ENCODE results near the gene WEE2. TPM values are rescaled to one million over a fixed set of nuclear protein-coding genes. Genes with fewer than 3 reads are reported as not detected.
A peak's percentile ranks its signal among the peaks of the same experiment; 100 is the strongest.
"Not testable (repeated sequence)": the region's sequence is repeated elsewhere in the genome, so short reads cannot be mapped to it uniquely, and the experiment has no call there.

The WEE2 gene
- total RNA-seq, 1 donor from 2014 or later = not detected

DNA sequence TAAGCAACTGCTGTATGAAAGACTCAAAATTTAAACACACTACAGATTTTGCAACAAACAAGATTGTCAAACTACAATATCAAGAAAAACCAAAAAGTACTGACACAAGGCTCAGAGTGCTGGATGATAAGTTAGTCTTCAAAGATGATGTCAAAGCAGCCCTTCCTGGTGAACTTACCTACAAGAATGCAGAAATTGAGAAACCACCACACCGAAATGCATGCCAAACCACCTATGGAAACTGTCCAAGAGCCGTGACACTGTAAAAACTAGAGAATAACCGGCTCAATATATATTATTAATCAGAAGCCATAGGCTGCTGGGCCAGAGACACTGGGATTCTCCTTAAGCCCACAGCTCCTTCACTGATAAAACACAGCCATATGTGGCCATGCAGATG, 31.5 kb upstream of the WEE2 start:
- Mint-ChIP-seq H3K4me1 (peaks cover 44% of the 10 kb centered on the region), H3K4me3 (peak overlapping the region; percentile 12), H3K27ac (peak overlapping the region; percentile 51), H3K36me3 (ENCODE audit: low read depth) (peaks cover 42% of the 10 kb centered on the region), H3K27me3 (no peaks in the 10 kb centered on the region), H3K9me3 (peaks cover 3% of the 10 kb centered on the region)
- no peak for DNase-seq
- intact Hi-C loops (cut with micrococcal nuclease) = loop anchor here (5.0 kb wide), 1 partner anchor 119 kb away; no protein-coding TSS in a partner anchor

GRCh38 chr7:141679014-141679413, 29.1 kb upstream of the WEE2 start:
- intact Hi-C loops (cut with micrococcal nuclease) = loop anchor here (2.0 to 5.0 kb wide), 2 partner anchors 22 to 122 kb away; no protein-coding TSS in a partner anchor
- H3K4me3 Mint-ChIP-seq = peak overlapping the region; percentile 8
- H3K36me3 Mint-ChIP-seq (ENCODE audit: low read depth) = peaks cover 45% of the 10 kb centered on the region
- DNase-seq = no peak
- peaks cover 42% of the 10 kb centered on the region for H3K4me1 Mint-ChIP-seq
- H3K27ac Mint-ChIP-seq = peak overlapping the region; percentile 23
- no peaks in the 10 kb centered on the region for H3K27me3 Mint-ChIP-seq
- no peaks in the 10 kb centered on the region for H3K9me3 Mint-ChIP-seq

DNA sequence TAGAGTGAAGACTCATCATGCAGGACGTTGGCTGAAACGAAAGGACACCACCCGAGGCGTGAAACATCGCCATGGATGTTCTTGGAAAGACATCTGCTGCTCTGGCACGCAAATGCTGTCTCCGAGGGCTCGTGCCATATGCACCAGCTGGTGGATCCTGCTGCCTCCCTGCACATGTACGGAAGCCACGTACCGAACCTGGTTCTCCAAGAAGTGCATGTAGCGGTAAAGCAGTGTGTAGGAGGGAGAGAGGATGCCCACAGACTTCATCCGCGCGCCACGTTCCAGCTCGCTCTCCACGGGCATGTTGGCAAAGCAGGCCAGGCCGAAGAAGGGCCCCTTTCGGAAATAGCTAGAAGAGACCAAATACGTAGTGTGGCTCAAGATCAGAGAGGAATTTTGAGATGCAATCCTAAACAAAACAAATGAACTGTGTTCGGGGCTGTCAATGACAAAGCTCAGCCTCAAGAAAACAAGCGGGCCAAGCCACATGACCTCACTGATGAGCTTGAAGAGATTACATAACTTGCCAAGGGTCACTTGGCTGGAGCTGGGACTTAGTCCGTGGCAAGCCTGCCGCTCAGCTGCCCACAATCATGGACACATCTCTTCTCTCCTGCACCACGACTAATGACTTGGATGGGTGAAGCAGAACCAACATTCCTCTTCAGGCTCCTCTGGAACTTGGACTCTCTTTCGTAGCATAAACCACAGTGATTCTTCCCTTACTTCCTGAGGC, 22.7 kb upstream of the WEE2 start:
- intact Hi-C loops (cut with micrococcal nuclease) = no loop called here
- Mint-ChIP-seq H3K27me3 (no peaks in the 10 kb centered on the region), H3K27ac (no peak overlapping the region), H3K36me3 (ENCODE audit: low read depth) (peaks cover 61% of the 10 kb centered on the region), H3K9me3 (no peaks in the 10 kb centered on the region), H3K4me1 (peaks cover 14% of the 10 kb centered on the region), H3K4me3 (no peak overlapping the region)
- DNase-seq = no peak

DNA sequence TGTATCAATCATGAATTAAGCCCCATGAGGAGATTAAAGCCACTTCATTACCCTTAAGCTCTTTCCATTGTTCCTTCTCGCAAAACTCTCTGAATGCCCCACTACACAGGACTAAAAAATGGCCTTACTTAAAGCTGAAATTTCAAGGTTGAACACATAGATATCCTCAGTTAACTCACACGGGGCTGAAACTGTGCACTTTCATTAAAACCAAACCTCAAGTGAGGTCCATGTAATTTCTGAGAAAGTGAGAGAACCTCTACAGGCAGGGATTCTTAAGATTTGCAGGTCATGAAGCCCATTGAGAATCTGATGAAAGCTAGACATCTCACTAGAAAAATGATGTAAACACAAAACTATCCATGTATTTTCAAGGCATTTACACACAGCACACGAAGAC, 22.1 kb upstream of the WEE2 start:
- intact Hi-C loops (cut with micrococcal nuclease) = no loop called here
- H3K4me1 Mint-ChIP-seq = peaks cover 13% of the 10 kb centered on the region

DNA sequence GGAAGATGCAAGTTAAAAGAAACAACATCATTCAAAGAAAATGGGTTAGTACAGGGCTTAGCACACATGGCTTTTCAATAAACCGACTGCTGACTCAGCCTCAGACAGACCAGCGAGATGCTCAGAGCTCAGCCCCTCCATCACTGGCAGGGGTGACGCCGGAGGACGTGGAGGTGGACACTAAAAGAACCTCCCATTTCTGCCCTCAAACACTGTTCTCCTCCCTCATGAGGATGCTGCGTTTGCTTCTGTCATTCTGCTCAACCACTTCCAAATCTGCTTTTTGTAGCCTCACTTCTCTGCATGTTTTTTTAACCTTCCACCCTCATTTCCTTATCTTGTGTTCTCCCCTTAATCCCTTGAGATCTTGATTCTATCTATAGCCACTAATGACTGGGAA, 21.5 kb upstream of the WEE2 start:
- intact Hi-C loops (cut with micrococcal nuclease) = no loop called here
- no peaks in the 10 kb centered on the region for H3K27me3 Mint-ChIP-seq
- H3K9me3 Mint-ChIP-seq = no peaks in the 10 kb centered on the region
- no peak for DNase-seq
- H3K36me3 Mint-ChIP-seq (ENCODE audit: low read depth) = peaks cover 50% of the 10 kb centered on the region
- H3K27ac Mint-ChIP-seq = no peak overlapping the region
- H3K4me1 Mint-ChIP-seq = peaks cover 13% of the 10 kb centered on the region
- H3K4me3 Mint-ChIP-seq = no peak overlapping the region

More for the DNA sequence above, 22.1 kb upstream of the WEE2 start:
- H3K4me3 Mint-ChIP-seq = no peak overlapping the region
- no peak for DNase-seq
- peaks cover 56% of the 10 kb centered on the region for H3K36me3 Mint-ChIP-seq (ENCODE audit: low read depth)
- no peaks in the 10 kb centered on the region for H3K9me3 Mint-ChIP-seq
- H3K27ac Mint-ChIP-seq = no peak overlapping the region
- no peaks in the 10 kb centered on the region for H3K27me3 Mint-ChIP-seq

GRCh38 chr7:141688043-141688442, 20.1 kb upstream of the WEE2 start:
- Mint-ChIP-seq H3K4me1 (peaks cover 16% of the 10 kb centered on the region), H3K36me3 (ENCODE audit: low read depth) (peaks cover 42% of the 10 kb centered on the region), H3K27me3 (no peaks in the 10 kb centered on the region), H3K27ac (no peak overlapping the region), H3K9me3 (no peaks in the 10 kb centered on the region), H3K4me3 (no peak overlapping the region)
- intact Hi-C loops (cut with micrococcal nuclease) = no loop called here
- no peak for DNase-seq

DNA sequence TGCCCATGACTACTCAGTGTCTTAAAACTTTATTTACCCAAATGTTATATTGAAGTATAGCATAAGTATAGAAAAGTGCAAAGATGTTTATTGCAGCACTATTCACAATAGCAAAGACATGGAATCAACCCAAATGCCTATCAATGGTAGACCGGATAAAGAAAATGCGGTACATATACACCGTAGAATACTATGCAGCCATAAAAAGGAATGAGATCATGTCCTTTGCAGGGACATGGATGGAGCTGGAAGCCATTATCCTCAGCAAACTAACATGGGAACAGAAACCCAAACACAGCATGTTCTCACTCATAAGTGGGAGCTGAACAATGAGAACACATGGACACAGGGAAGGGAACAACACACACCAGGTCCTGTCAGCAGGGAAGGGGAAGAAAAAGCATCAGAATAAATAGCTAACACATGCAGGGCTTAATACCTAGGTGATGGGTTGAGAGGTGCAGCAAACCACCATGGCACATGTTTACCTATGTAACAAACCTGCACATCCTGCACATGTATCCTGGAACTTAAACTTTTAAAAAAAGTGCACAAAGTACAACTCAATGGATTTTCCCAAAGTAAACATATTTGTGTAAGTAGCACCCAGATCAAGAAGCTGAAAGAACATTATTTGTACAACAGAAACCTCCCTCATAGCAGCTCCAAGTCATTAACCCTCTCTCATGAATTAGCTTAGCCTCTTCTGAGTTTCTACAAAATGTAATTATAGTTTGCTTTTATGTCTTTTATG, 18.9 kb upstream of the WEE2 start:
- Mint-ChIP-seq H3K36me3 (ENCODE audit: low read depth) (peaks cover 40% of the 10 kb centered on the region), H3K4me1 (peaks cover 16% of the 10 kb centered on the region)
- H3K27me3 Mint-ChIP-seq; H3K27ac Mint-ChIP-seq; DNase-seq; H3K4me3 Mint-ChIP-seq; H3K9me3 Mint-ChIP-seq; intact Hi-C loops (cut with micrococcal nuclease): not testable (repeated sequence)

GRCh38 chr7:141691540-141691939, 16.6 kb upstream of the WEE2 start:
- H3K27me3 Mint-ChIP-seq = no peaks in the 10 kb centered on the region
- H3K9me3 Mint-ChIP-seq = no peaks in the 10 kb centered on the region
- intact Hi-C loops (cut with micrococcal nuclease) = no loop called here
- H3K27ac Mint-ChIP-seq = no peak overlapping the region
- H3K4me1 Mint-ChIP-seq = peaks cover 14% of the 10 kb centered on the region
- H3K36me3 Mint-ChIP-seq (ENCODE audit: low read depth) = peaks cover 32% of the 10 kb centered on the region
- no peak overlapping the region for H3K4me3 Mint-ChIP-seq
- no peak for DNase-seq

- Mint-ChIP-seq H3K4me1 (peaks cover 14% of the 10 kb centered on the region), H3K27ac (no peak overlapping the region), H3K27me3 (no peaks in the 10 kb centered on the region), H3K4me3 (no peak overlapping the region), H3K36me3 (ENCODE audit: low read depth) (peaks cover 30% of the 10 kb centered on the region), H3K9me3 (no peaks in the 10 kb centered on the region)
- no peak for DNase-seq
- intact Hi-C loops (cut with micrococcal nuclease) = no loop called here
Measured at GRCh38 chr7:141691961-141692360, 16.2 kb upstream of the WEE2 start.

DNA sequence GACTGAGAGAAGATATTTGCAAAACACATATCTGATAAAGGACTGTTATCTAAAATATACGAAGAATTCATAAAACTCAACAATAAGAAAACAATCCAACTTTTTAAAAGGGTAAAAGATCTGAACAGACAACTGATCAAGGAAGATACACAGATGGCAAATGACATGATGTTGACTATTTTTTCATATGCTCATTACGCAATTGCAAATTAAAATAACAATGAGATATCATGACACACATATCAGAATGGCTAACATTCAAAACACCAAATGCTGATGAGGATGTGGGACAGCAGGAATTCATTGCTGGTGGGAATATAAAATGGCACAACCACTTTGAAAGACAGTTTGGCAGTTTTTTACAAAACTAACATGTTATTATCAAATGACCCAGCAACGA, 15.1 kb upstream of the WEE2 start:
- no peak for DNase-seq
- no peaks in the 10 kb centered on the region for H3K27me3 Mint-ChIP-seq
- intact Hi-C loops (cut with micrococcal nuclease) = no loop called here
- no peak overlapping the region for H3K4me3 Mint-ChIP-seq
- H3K9me3 Mint-ChIP-seq = no peaks in the 10 kb centered on the region
- peaks cover 31% of the 10 kb centered on the region for H3K36me3 Mint-ChIP-seq (ENCODE audit: low read depth)
- peaks cover 22% of the 10 kb centered on the region for H3K4me1 Mint-ChIP-seq
- H3K27ac Mint-ChIP-seq = no peak overlapping the region

DNA sequence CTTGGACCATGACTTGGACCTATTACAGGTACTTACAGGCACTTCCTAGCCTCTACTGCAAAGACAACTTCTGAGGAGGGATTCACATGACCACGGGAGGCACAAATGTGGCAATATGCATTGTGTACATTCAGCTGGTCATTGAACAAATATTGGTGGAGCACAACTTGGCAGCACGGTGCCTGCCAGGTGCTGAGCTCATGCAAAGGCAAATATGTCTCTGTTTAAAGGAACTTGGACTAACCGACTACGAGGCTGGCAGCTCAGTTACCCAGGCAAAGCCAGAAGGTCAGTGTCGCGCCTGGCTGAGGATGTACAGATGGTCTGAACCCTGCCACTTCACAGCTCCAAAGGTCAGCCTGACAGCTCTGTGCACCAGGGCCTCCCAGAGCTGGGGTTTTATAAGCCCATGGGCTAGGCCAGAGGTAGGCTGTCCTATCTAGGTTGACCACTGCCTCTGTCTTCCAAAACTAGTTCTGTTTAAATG, 12.3 kb upstream of the WEE2 start:
- DNase-seq = no peak
- Mint-ChIP-seq H3K27ac (no peak overlapping the region), H3K9me3 (no peaks in the 10 kb centered on the region), H3K27me3 (peaks cover 1% of the 10 kb centered on the region), H3K4me1 (peaks cover 44% of the 10 kb centered on the region), H3K36me3 (ENCODE audit: low read depth) (peaks cover 24% of the 10 kb centered on the region), H3K4me3 (no peak overlapping the region)
- intact Hi-C loops (cut with micrococcal nuclease) = no loop called here

DNA sequence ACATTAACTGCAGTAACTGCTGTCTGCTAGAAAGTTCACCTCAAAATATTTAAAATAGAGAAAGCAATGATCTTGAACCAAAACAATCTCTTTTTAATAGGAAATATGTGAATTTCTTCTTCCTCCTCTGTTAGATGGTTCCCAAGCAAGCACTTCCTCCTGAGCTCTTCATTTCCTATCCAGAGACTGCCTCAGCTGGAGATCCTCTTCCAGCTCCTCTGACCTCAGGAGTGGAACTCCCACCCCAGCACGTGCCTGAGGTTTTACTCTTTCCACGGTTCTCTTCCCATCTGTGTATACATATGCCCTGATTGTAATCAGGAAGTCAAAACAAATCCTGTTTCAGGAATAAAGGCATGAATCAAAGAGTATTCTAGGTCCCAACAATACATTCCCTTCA, 11.8 kb upstream of the WEE2 start:
- Mint-ChIP-seq H3K4me3 (no peak overlapping the region), H3K27ac (no peak overlapping the region), H3K4me1 (peaks cover 46% of the 10 kb centered on the region), H3K9me3 (no peaks in the 10 kb centered on the region), H3K36me3 (ENCODE audit: low read depth) (peaks cover 24% of the 10 kb centered on the region), H3K27me3 (peaks cover 1% of the 10 kb centered on the region)
- no peak for DNase-seq
- intact Hi-C loops (cut with micrococcal nuclease) = no loop called here

DNA sequence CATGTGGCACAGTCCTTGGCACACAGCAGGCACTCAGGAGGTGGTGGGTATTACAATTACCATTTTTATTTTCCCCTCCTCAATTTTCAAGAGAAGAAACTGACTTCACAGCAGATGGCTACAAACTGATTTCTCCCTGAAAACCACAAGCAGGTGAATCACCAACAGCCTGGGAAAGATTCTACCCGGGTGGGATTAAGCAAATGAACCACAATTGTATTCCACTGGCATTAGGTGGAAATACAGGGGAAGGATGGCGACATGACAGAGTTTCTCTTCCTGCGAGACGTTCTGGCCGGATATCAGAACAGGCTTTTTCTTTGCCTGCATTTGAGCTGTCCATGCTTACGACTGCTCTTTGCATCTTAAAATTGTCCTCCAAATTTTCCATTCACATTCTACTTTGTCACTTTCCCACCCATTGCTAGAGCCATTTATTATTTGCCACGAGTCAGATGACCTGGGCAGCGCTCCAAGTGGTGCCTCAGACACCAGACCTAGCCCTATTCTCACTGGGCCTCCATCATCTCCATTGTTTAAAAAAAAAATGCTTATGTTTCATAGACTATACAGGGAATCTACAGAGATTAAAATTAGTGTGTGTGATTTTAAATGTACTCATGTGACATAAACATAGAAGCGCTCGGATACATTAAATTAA, 10.8 kb upstream of the WEE2 start:
- no peak overlapping the region for H3K4me3 Mint-ChIP-seq
- no peak overlapping the region for H3K27ac Mint-ChIP-seq
- peaks cover 1% of the 10 kb centered on the region for H3K27me3 Mint-ChIP-seq
- no peaks in the 10 kb centered on the region for H3K9me3 Mint-ChIP-seq
- intact Hi-C loops (cut with micrococcal nuclease) = no loop called here
- DNase-seq = no peak
- peaks cover 44% of the 10 kb centered on the region for H3K4me1 Mint-ChIP-seq
- H3K36me3 Mint-ChIP-seq (ENCODE audit: low read depth) = peaks cover 23% of the 10 kb centered on the region

Measured in activated CD4-positive, alpha-beta T cell treated with anti-CD3 and anti-CD28 coated beads, Interleukin-2, amount 10 ng/mL, durations not matched to agents 24 days and 14 days (primary cell).